Upper lobe of left lung (tissue), 4 donors: ENCODE results near the gene LBX1.

Source experiments
- EP300 ChIP-seq, 4 donors: sonication (generic); formaldehyde crosslinking; IDR thresholded peaks; one replicate each; pipeline ENCODE4 v1.5.1; 2017; ENCODE audit warnings: antibody characterized with exemption in 4 of 4, control low read depth in 2 of 4
- POLR2A ChIP-seq, 4 donors: fragments of 450-650 bp; IDR thresholded peaks; one replicate each; pipeline ENCODE4 v1.5.1; 2016 to 2017; ENCODE audit warnings: antibody characterized with exemption in 4 of 4, mild to moderate bottlenecking in 2 of 4
- POLR2AphosphoS5 ChIP-seq, 2 donors: sonication (generic); formaldehyde crosslinking; IDR thresholded peaks; one replicate each; pipeline ENCODE4 v1.5.1; 2017; ENCODE audit warnings: antibody characterized with exemption in 2 of 2
- TF ChIP-seq, protein P1 (sequence below), 6 experiments: fragments of 450-650 bp in 4 of 6; fragments of 200-600 bp in 2 of 6; sonication (generic) in 2 of 6; IDR thresholded peaks; one replicate each; pipeline ENCODE4 v1.5.1; 2016 to 2019; ENCODE audit warnings: antibody characterized with exemption in 6 of 6

DNA sequence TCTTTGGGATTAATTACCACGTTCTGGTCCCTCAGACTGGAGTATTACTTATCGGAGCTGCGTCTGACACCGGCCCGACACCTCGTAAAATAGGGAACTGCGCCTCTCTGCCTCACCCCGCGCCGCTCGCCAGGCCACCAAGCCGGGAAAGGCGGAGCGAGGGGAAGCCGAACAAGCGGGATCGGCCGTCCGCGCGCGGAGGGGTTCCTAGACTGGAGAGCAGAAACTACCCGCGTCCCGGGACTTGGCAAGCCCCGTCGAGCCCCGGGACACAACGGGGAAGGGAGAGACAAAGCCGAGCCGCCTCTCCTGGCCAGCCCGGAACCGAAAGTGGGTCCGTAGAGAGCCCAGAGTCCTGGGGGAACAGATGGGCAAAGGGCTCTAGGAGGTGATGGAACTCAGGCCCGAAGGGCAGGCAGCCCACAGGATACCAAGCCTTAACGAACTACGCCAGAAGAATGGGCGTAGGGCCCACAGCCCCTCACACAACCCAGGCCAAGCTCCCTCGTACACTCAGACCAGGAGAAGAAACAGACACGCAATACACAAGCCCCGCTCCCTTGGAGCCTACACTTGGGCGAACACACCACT is 6.5 kb downstream of the LBX1 start:
- TF ChIP-seq POLR2AphosphoS5 (IDR thresholded peaks at IDR 0.05) = no peak
- TF ChIP-seq, protein P1, sequence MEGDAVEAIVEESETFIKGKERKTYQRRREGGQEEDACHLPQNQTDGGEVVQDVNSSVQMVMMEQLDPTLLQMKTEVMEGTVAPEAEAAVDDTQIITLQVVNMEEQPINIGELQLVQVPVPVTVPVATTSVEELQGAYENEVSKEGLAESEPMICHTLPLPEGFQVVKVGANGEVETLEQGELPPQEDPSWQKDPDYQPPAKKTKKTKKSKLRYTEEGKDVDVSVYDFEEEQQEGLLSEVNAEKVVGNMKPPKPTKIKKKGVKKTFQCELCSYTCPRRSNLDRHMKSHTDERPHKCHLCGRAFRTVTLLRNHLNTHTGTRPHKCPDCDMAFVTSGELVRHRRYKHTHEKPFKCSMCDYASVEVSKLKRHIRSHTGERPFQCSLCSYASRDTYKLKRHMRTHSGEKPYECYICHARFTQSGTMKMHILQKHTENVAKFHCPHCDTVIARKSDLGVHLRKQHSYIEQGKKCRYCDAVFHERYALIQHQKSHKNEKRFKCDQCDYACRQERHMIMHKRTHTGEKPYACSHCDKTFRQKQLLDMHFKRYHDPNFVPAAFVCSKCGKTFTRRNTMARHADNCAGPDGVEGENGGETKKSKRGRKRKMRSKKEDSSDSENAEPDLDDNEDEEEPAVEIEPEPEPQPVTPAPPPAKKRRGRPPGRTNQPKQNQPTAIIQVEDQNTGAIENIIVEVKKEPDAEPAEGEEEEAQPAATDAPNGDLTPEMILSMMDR (IDR thresholded peaks at IDR 0.05) = no peak
- TF ChIP-seq POLR2A (IDR thresholded peaks at IDR 0.05) = no peak
- no peak for TF ChIP-seq EP300 (IDR thresholded peaks at IDR 0.05)
